ENCODE data around the gene ANKS3.

DNA sequence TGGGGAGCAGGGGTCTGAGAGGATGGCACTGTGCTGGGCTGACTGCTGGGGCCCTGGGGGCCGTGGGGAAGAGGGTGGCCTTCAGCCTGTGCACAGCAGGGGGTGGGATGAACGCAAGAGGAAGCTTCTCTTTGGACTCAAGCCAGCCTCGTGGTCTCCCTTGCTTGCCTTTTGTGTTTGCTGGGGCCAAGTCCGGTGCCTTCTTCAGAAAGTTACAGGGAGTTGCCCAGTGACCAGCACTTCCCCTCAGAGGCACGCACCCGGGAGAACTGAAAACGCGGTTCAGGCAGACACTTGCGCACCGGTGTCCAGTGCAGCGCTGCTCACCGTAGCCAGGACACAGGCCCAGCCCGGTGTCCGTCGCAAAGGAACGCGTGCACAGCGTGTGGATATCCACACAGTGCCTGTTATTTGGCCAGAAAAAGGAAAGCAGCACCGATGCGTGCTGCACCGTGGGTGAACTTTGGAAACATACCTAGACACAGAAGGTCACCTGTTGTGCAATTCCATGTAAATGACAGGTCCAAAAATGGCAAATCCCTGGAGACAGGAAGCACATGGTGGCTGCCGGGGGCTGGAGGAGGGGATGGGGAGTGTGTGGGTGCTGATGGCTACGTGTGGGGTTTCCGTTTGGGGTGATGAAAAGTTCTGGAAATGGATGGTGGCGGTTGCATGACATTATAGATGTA, 70.2 kb downstream of the ANKS3 start:
- TF ChIP-seq CTCF (IDR thresholded peaks at IDR 0.05; ENCODE audit: low read depth, low read length) (no peak), EZH2phosphoT487 (IDR thresholded peaks at IDR 0.05; ENCODE audit: low read depth) (no peak)

Measured in OCI-LY3 (cell line).